SU-DHL-6 (cell line): ENCODE data around the gene NAA16.

Experiments
- H2AFZ ChIP-seq: fragments of 200-600 bp; sonication (generic); 2 replicates; pipeline ENCODE4 v1.6.1; 2014; ENCODE audit warnings: low read depth, mild to moderate bottlenecking, moderate library complexity, mixed read lengths, antibody characterized with exemption, low read length; ENCODE audit not compliant: severe bottlenecking
- H3F3A ChIP-seq: fragments of 200-600 bp; shearing (Covaris generic); 2 replicates; pipeline ENCODE4 v1.6.0; 2016; ENCODE audit warnings: antibody characterized with exemption, mild to moderate bottlenecking; ENCODE audit not compliant: insufficient read depth
- H3K27ac ChIP-seq: fragments of 200-600 bp; sonication (generic); 2 replicates; pipeline ENCODE4 v1.5.1; 2016; ENCODE audit warnings: low read depth, mild to moderate bottlenecking, low read length, moderate library complexity, mixed read lengths
- H3K27me3 ChIP-seq: fragments of 200-600 bp; sonication (generic), shearing (Covaris generic); 2 replicates; pipeline ENCODE4 v1.6.0; 2014; ENCODE audit warnings: mild to moderate bottlenecking, low read length
- H3K36me3 ChIP-seq: fragments of 200-600 bp; sonication (generic); 2 replicates; pipeline ENCODE4 v1.6.1; 2014; ENCODE audit warnings: mild to moderate bottlenecking, low read length, mixed read lengths
- H3K4me2 ChIP-seq: fragments of 300-600, 200-600 bp; shearing (Covaris generic), sonication (generic); 2 replicates; pipeline ENCODE4 v1.6.0; 2014; ENCODE audit warnings: low read length, low read depth, mild to moderate bottlenecking; ENCODE audit not compliant: poor library complexity, severe bottlenecking
- H3K4me3 ChIP-seq: fragments of 200-600 bp; sonication (generic); 2 replicates; pipeline ENCODE4 v1.5.1; 2014; ENCODE audit warnings: antibody characterized with exemption, low read length, mild to moderate bottlenecking, mixed read lengths; ENCODE audit not compliant: insufficient read depth, poor library complexity, severe bottlenecking
- H3K79me2 ChIP-seq: fragments of 200-600 bp; sonication (generic); 2 replicates; pipeline ENCODE4 v1.6.1; 2014; ENCODE audit warnings: mild to moderate bottlenecking, low read length, moderate library complexity; ENCODE audit not compliant: insufficient read depth
- H3K9ac ChIP-seq: fragments of 200-600 bp; sonication (generic); 2 replicates; pipeline ENCODE4 v1.7.0; 2014; ENCODE audit warnings: mild to moderate bottlenecking, low read length
- H3K9me2 ChIP-seq: fragments of 200-600 bp; sonication (generic); replicated peaks from 2 replicates; pipeline ENCODE4 v1.6.1; 2014; ENCODE audit warnings: low read length; ENCODE audit not compliant: insufficient read depth
- H3K9me3 ChIP-seq: fragments of 200-600 bp; sonication (generic); 2 replicates; pipeline ENCODE4 v1.6.1; 2014; ENCODE audit warnings: low read length, mixed read lengths; ENCODE audit not compliant: insufficient read depth
- H4K20me1 ChIP-seq: fragments of 200-600 bp; sonication (generic); 2 replicates; pipeline ENCODE4 v1.6.1; 2014; ENCODE audit warnings: low read depth, mild to moderate bottlenecking, antibody characterized with exemption, low read length, moderate library complexity, mixed read lengths
- EZH2phosphoT487 ChIP-seq: fragments of 200-600 bp; sonication (generic), shearing (Covaris generic); conservative IDR thresholded peaks from 2 replicates; pipeline ENCODE4 v1.6.1; 2018; ENCODE audit warnings: mild to moderate bottlenecking, antibody characterized with exemption, low read length, moderate library complexity, mixed read lengths
- TF ChIP-seq, protein P1 (sequence below): fragments of 200-600 bp; sonication (generic); IDR thresholded peaks from one replicate; pipeline ENCODE4 v1.5.1; 2017; ENCODE audit warnings: antibody characterized with exemption, mild to moderate bottlenecking, low read length, moderate library complexity; ENCODE audit not compliant: insufficient read depth, poor library complexity, severe bottlenecking

Gene NAA16

DNA sequence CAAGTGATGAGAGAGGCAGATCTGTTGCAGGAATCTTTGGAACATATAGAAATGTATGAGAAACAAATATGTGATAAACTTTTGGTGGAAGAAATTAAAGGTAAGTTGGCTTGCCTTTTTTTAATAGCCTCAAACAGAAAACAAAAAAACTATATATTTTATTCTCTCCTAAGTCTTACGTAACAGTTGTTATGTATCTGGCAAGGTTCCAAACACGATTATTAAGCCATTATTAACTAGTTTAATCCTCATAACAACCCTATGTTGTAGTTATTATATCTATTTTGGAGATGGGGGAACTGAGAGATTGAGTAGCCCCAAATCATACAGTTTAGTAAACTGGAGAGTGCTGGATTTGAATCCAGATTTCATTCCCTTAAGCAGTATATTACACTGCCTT, 14.7 kb downstream of the NAA16 start:
- Histone ChIP-seq H2AFZ (no peak overlapping the region), H3K9me3 (no peaks in the 10 kb centered on the region), H3K4me3 (no peak overlapping the region), H3K27me3 (no peaks in the 10 kb centered on the region), H3K9me2 (no peaks in the 10 kb centered on the region), H3K4me2 (no peak overlapping the region), H4K20me1 (peaks cover 12% of the 10 kb centered on the region), H3K9ac (no peak overlapping the region), H3F3A (peaks cover 19% of the 10 kb centered on the region), H3K36me3 (peaks cover 72% of the 10 kb centered on the region), H3K79me2 (peaks cover 29% of the 10 kb centered on the region), H3K27ac (no peak overlapping the region)
- TF ChIP-seq EZH2phosphoT487, result no peak
- TF ChIP-seq, protein P1, sequence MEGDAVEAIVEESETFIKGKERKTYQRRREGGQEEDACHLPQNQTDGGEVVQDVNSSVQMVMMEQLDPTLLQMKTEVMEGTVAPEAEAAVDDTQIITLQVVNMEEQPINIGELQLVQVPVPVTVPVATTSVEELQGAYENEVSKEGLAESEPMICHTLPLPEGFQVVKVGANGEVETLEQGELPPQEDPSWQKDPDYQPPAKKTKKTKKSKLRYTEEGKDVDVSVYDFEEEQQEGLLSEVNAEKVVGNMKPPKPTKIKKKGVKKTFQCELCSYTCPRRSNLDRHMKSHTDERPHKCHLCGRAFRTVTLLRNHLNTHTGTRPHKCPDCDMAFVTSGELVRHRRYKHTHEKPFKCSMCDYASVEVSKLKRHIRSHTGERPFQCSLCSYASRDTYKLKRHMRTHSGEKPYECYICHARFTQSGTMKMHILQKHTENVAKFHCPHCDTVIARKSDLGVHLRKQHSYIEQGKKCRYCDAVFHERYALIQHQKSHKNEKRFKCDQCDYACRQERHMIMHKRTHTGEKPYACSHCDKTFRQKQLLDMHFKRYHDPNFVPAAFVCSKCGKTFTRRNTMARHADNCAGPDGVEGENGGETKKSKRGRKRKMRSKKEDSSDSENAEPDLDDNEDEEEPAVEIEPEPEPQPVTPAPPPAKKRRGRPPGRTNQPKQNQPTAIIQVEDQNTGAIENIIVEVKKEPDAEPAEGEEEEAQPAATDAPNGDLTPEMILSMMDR, result no peak

DNA sequence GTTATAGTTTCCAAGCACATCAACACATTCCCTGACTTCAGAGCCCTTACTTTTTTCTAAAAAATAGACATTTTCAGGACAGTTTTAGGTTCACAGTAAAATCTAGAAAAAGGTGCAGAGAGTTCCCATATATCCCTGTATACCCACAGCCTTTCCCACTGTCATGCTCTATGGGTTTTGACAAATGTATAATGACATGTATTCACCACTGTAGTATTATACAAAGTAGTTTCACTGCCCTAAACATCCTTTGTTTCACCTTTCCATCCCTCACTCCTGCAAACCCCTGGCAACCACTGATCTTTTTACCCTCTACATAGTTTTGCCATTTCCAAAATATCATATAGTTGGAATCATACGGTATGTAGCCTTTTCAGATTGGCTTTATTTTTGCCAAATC, 15.6 kb downstream of the NAA16 start:
- no peaks in the 10 kb centered on the region for H3K27me3 ChIP-seq
- TF ChIP-seq, protein P1, result no peak
- TF ChIP-seq EZH2phosphoT487, result no peak
- no peak overlapping the region for H3K4me2 ChIP-seq
- peaks cover 71% of the 10 kb centered on the region for H3K36me3 ChIP-seq
- peaks cover 13% of the 10 kb centered on the region for H4K20me1 ChIP-seq
- H3K9me3 ChIP-seq, result no peaks in the 10 kb centered on the region
- no peak overlapping the region for H3K27ac ChIP-seq
- no peak overlapping the region for H3K9ac ChIP-seq
- H3K9me2 ChIP-seq, result no peaks in the 10 kb centered on the region
- peaks cover 20% of the 10 kb centered on the region for H3F3A ChIP-seq
- peaks cover 23% of the 10 kb centered on the region for H3K79me2 ChIP-seq
- no peak overlapping the region for H3K4me3 ChIP-seq
- no peak overlapping the region for H2AFZ ChIP-seq

DNA sequence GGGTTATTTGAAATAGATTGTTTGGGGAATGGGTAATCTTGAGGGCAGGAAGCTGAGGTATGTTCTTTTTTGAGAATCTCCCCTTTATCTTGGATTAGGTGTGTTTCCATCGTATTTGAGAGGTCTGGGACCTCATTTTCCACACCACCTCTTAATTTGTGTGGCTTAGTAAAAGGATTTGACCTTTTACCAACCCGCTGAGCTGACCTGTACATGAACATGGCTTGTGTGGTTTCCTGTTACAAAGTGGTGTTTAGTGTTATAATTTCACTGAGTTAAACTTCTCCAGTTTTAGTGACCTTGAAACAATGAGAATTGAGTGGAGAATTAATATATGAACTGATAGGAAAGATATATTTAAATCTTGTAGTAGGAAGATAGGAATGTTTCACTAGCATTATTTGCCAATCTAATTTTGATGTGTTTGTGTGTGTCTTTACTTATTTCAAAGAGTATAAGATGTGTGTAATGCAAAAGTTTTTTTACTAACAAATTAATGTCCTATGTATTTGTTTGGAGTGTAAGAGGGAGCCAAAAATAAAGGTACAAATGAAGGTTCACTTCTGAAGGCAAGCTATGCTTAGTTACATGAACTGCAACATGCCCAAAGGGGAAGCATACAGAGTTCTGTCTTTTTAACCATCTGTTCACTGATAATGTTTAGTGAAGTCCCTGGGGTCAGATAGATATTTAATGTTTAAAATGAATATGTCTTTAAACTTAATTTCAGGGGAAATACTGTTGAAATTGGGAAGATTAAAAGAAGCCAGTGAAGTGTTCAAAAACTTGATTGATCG, 17.1 kb downstream of the NAA16 start:
- Histone ChIP-seq H3K36me3 (peaks cover 79% of the 10 kb centered on the region), H3K79me2 (peaks cover 25% of the 10 kb centered on the region; the same call in 1 of the 2 replicates)
- no peak for TF ChIP-seq EZH2phosphoT487
- TF ChIP-seq, protein P1, result no peak

More for the DNA sequence above, 17.1 kb downstream of the NAA16 start:
- H3K27ac ChIP-seq, result no peak overlapping the region
- H3K4me2 ChIP-seq, result no peak overlapping the region
- H3F3A ChIP-seq, result peaks cover 20% of the 10 kb centered on the region
- no peak overlapping the region for H2AFZ ChIP-seq
- no peaks in the 10 kb centered on the region for H3K9me2 ChIP-seq
- H4K20me1 ChIP-seq, result peaks cover 13% of the 10 kb centered on the region
- no peak overlapping the region for H3K4me3 ChIP-seq
- H3K9me3 ChIP-seq, result no peaks in the 10 kb centered on the region
- no peaks in the 10 kb centered on the region for H3K27me3 ChIP-seq
- H3K9ac ChIP-seq, result no peak overlapping the region
